EL (cell line): ENCODE data around the gene ZEB2.

Experiments
- DNase-seq: peaks from one replicate; pipeline ENCODE4 v3.0.0-alpha.2; 2016

The ZEB2 gene

GRCh38 chr2:144493027-144493809 is 26.7 kb downstream of the ZEB2 start:
- no peak for DNase-seq

GRCh38 chr2:144490857-144491256 is 29.1 kb downstream of the ZEB2 start:
- no peak for DNase-seq

- DNase-seq: no peak
Measured at GRCh38 chr2:144490017-144490416, 29.9 kb downstream of the ZEB2 start.

GRCh38 chr2:144489315-144489916 is 30.5 kb downstream of the ZEB2 start:
- DNase-seq: no peak

- DNase-seq: no peak
Measured at GRCh38 chr2:144484201-144484948, 35.5 kb downstream of the ZEB2 start.

GRCh38 chr2:144481666-144482065 is 38.3 kb downstream of the ZEB2 start:
- DNase-seq: peak; percentile 31

GRCh38 chr2:144481109-144481508 is 38.8 kb downstream of the ZEB2 start:
- no peak for DNase-seq

- no peak for DNase-seq
Measured at GRCh38 chr2:144480285-144480684, 39.6 kb downstream of the ZEB2 start.

- no peak for DNase-seq
Measured at GRCh38 chr2:144479659-144480058, 40.3 kb downstream of the ZEB2 start.

- peak; percentile 52 for DNase-seq
Measured at GRCh38 chr2:144479138-144479537, 40.8 kb downstream of the ZEB2 start.

- DNase-seq: no peak
Measured at GRCh38 chr2:144477957-144478311, 42.0 kb downstream of the ZEB2 start.

GRCh38 chr2:144477281-144477956 is 42.5 kb downstream of the ZEB2 start:
- peak; percentile 55 for DNase-seq

- no peak for DNase-seq
Measured at GRCh38 chr2:144476682-144477081, 43.2 kb downstream of the ZEB2 start.

GRCh38 chr2:144475569-144476275 is 44.2 kb downstream of the ZEB2 start:
- no peak for DNase-seq

GRCh38 chr2:144475044-144475443 is 44.9 kb downstream of the ZEB2 start:
- DNase-seq: no peak

- no peak for DNase-seq
Measured at GRCh38 chr2:144474017-144474416, 45.9 kb downstream of the ZEB2 start.

- no peak for DNase-seq
Measured at GRCh38 chr2:144472911-144473310, 47.0 kb downstream of the ZEB2 start.

GRCh38 chr2:144472046-144472412 is 47.9 kb downstream of the ZEB2 start:
- DNase-seq: no peak

GRCh38 chr2:144471305-144472045 is 48.4 kb downstream of the ZEB2 start:
- no peak for DNase-seq

GRCh38 chr2:144470816-144471215 is 49.1 kb downstream of the ZEB2 start:
- DNase-seq: no peak

GRCh38 chr2:144470334-144470733 is 49.6 kb downstream of the ZEB2 start:
- DNase-seq: no peak

- no peak for DNase-seq
Measured at GRCh38 chr2:144469798-144470197, 50.1 kb downstream of the ZEB2 start.
